Measurements from ENCODE around the gene PDCD1LG2.
"Not testable (repeated sequence)": the region's sequence is repeated elsewhere in the genome, so short reads cannot be mapped to it uniquely, and the experiment has no call there.

Gene PDCD1LG2

GRCh38 chr9:5485378-5486085 is 24.8 kb upstream of the PDCD1LG2 start:
- DNase-seq (ENCODE audit: low read depth): peak; percentile 21
- H3K4me3 ChIP-seq (ENCODE audit: low read depth, low read length): no peak overlapping the region
- TF ChIP-seq CTCF (conservative IDR thresholded peaks at IDR 0.05; ENCODE audit: low read depth, low read length): no peak

DNA sequence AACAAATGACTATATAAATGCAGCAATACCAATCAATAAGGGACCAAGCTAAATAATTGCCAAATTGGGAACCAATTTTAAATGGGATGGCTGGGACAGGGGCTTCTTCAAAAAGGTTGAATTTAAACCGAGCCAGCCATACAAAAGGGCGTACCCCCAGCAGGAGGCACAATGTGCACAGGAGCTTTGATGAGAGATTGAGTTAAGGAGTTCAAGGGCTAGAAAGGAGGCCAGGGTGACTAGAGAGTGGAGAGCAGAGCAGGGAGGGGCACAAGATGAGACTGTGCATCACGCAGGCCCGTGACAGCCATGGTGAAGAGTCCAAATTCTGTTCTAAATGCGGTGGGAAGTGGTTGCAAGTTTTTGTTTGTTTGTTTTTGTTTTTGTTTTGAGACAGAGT is 23.3 kb upstream of the PDCD1LG2 start:
- no peak for TF ChIP-seq CTCF (conservative IDR thresholded peaks at IDR 0.05; ENCODE audit: low read depth, low read length)
- H3K4me3 ChIP-seq (ENCODE audit: low read depth, low read length): no peak overlapping the region
- DNase-seq (ENCODE audit: low read depth): no peak

DNA sequence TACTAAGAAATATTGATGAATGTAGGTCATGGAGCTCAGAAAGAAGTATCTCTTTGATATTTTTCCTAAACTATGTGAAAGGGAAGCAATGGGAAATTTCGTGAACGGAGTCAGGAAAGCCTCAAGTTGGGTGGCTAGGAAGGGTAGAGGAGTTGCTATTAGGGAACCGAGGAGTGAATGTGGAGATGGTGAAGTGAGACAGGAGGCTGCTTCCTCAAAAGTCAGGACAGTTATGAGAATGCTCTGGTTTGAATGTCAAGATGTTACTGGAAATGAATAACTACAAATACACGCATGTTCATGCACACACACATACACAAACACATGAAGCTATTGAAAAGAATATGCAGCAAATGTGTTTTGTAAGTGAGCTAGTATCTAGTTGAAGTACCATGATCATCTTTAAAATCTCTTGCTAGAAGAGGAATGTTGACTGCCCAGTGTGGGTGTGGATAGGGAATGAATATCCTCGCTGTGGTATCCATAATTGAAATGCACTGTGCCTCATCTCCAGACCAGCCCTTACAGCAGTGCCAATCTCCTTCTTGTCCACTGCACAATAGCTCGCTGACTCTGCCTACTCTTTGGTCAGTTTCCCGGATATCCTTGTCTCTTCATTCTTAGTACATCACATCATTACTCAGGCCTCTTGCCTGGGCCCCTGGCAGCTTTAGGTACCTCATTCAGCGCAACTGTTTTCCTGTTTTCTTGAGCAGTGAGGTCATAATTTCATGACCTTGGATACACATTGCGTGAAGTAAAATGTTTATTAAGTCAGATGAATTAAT is 21.9 kb upstream of the PDCD1LG2 start:
- DNase-seq (ENCODE audit: low read depth): no peak
- no peak for TF ChIP-seq CTCF (conservative IDR thresholded peaks at IDR 0.05; ENCODE audit: low read depth, low read length)
- no peak overlapping the region for H3K4me3 ChIP-seq (ENCODE audit: low read depth, low read length)

DNA sequence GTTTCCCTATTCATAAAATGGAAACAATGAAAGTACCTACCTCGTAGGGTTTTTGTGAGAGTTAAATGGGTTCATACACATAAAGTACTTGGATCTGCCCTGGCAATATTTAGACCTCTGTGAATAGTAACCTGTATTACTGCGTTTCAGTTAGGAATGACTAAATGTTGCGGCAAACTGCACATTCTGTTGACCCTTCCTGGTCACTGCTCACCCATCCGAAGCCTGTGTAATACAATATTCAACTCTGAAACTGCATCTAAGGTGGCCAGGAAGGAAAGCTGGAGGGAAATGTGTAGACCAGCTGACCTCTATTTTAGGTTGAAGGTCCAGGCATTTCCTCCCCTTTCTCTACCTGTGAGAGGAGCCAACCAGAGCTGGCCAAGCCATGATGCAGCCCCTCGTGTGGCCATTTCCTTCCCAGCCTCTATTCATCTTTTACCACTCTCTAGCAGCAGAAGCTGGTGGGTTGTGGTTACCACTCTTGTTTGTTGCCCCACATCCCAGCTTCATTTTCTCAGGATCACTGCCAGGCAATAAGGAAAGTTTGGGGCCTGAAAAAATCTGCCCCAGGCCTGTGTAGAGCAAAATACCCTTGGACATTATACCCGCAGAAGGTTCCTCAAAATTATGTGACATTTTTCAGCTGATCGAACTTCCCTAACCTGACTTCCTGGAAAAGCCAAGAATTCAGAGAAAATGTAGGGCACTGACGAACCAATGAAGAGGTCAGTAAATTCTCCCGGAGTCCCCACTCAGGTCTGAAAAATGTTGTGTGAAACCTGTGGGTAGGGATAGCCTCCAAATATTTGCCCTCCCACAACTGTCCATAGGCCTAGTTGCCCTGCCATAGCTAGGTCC is 20.5 kb upstream of the PDCD1LG2 start:
- H3K4me3 ChIP-seq (ENCODE audit: low read depth, low read length): no peak overlapping the region
- TF ChIP-seq CTCF (conservative IDR thresholded peaks at IDR 0.05; ENCODE audit: low read depth, low read length): no peak
- no peak for DNase-seq (ENCODE audit: low read depth)

DNA sequence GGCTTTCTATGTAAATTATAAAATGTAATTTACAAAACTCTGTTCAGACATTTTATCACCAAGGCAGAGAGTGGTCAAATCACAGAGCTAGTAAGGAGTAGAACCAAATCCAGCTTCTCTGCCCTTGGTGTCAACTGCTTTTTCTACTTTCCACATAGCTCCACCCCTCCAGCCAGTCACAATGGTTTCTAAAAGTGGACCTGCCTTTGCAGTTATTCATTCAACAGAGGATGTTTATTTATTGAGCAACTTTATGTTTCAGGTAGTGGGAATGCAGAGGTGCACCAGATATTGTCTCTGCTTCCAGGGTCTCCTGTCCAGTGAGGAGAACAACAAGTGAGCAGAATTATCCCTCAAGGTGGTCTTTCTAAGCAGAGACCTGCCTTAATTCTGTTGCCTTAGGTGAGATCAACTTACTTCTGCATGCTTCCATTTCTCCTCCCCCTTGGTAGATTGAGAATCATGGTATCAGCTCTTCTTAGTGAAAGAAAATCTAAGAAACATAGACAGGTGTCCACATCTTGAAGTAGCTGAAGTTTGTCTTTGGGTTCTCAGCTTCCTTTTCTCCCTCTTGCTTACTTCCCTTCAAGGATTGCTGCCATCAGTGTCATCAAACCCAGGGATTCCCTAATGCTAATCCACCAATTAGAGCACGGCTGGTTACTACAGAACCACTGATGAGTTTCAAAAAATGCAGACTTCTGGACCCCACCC is 17.2 kb upstream of the PDCD1LG2 start:
- no peak for DNase-seq (ENCODE audit: low read depth)
- TF ChIP-seq CTCF (conservative IDR thresholded peaks at IDR 0.05; ENCODE audit: low read depth, low read length): no peak
- no peak overlapping the region for H3K4me3 ChIP-seq (ENCODE audit: low read depth, low read length)

GRCh38 chr9:5493679-5494511 is 16.4 kb upstream of the PDCD1LG2 start:
- no peak for TF ChIP-seq CTCF (conservative IDR thresholded peaks at IDR 0.05; ENCODE audit: low read depth, low read length)
- no peak overlapping the region for H3K4me3 ChIP-seq (ENCODE audit: low read depth, low read length)
- DNase-seq (ENCODE audit: low read depth): peak; percentile 82

- DNase-seq (ENCODE audit: low read depth); H3K4me3 ChIP-seq (ENCODE audit: low read depth, low read length): not testable (repeated sequence)
Measured at GRCh38 chr9:5494765-5495164, 15.6 kb upstream of the PDCD1LG2 start.
